Fibroblast of upper back skin (primary cell): ENCODE data around the gene RTF1.

Experiments used
- DNase-seq: peaks from one replicate; pipeline ENCODE4 v3.0.0-alpha.2; 2013

The RTF1 gene

GRCh38 chr15:41510728-41511127, 93.8 kb downstream of the RTF1 start:
- no peak for DNase-seq

GRCh38 chr15:41511331-41511898, 94.5 kb downstream of the RTF1 start:
- no peak for DNase-seq

GRCh38 chr15:41511899-41512369, 95.0 kb downstream of the RTF1 start:
- no peak for DNase-seq

GRCh38 chr15:41512512-41512939, 95.6 kb downstream of the RTF1 start:
- DNase-seq: no peak

- no peak for DNase-seq
These were observed 96.1 kb downstream of the RTF1 start for GRCh38 chr15:41512940-41513505.

GRCh38 chr15:41513506-41514227, 96.8 kb downstream of the RTF1 start, which contains the start of gene LTK:
TSS of gene LTK (minus strand) at chr15:41513827. CDS start at chr15:41513709, 118 bp downstream.
- no peak for DNase-seq

GRCh38 chr15:41517895-41518449, 101.1 kb downstream of the RTF1 start:
- DNase-seq: no peak

GRCh38 chr15:41520636-41521035, 103.7 kb downstream of the RTF1 start:
- DNase-seq: no peak

- DNase-seq: no peak
These were observed 104.7 kb downstream of the RTF1 start for GRCh38 chr15:41521614-41522013.

- DNase-seq: no peak
These were observed 106.2 kb downstream of the RTF1 start for GRCh38 chr15:41523097-41523496.

GRCh38 chr15:41530363-41530956, 113.6 kb downstream of the RTF1 start:
- DNase-seq: no peak
